Neural progenitor cell (in vitro differentiated cells): ENCODE results near the gene ZSCAN30. TPM values are rescaled to one million over a fixed set of nuclear protein-coding genes. Genes with fewer than 3 reads are reported as not detected.

Source experiments
- DNase-seq: peaks from one replicate; pipeline ENCODE4 v3.0.0-alpha.2; 2016; ENCODE audit warnings: low spot score
- H2AFZ ChIP-seq: fragments of 200-600 bp; sonication (generic); replicated peaks from 2 replicates; pipeline ENCODE4 v1.6.1; 2016; ENCODE audit warnings: antibody characterized with exemption
- H3F3A ChIP-seq: fragments of 200-600 bp; sonication (generic); 2 replicates; pipeline ENCODE4 v1.6.1; 2016; ENCODE audit warnings: antibody characterized with exemption, low read depth
- H3K27ac ChIP-seq: fragments of 200-600 bp; sonication (generic); 2 replicates; pipeline ENCODE4 v1.5.1; 2016; ENCODE audit warnings: mild to moderate bottlenecking
- H3K27me3 ChIP-seq: fragments of 200-600 bp; sonication (generic); 2 replicates; pipeline ENCODE4 v1.6.1; 2016; ENCODE audit warnings: mild to moderate bottlenecking, moderate library complexity
- H3K36me3 ChIP-seq: fragments of 200-600 bp; sonication (generic); 2 replicates; pipeline ENCODE4 v1.5.1; 2016
- H3K4me1 ChIP-seq: fragments of 200-600 bp; sonication (generic); 2 replicates; pipeline ENCODE4 v1.6.1; 2016; ENCODE audit warnings: mixed run types
- H3K4me2 ChIP-seq: fragments of 200-600 bp; sonication (generic); 2 replicates; pipeline ENCODE4 v1.6.1; 2016
- H3K4me3 ChIP-seq: fragments of 200-600 bp; sonication (generic); 2 replicates; pipeline ENCODE4 v1.5.1; 2016
- H3K79me2 ChIP-seq: fragments of 200-600 bp; sonication (generic); 2 replicates; pipeline ENCODE4 v1.6.1; 2016; ENCODE audit warnings: low read depth
- H3K9ac ChIP-seq: fragments of 200-600 bp; sonication (generic); 2 replicates; pipeline ENCODE4 v1.6.1; 2016
- H3K9me3 ChIP-seq: fragments of 200-600 bp; sonication (generic); 2 replicates; pipeline ENCODE4 v1.5.1; 2016; ENCODE audit warnings: low read depth
- H4K20me1 ChIP-seq: fragments of 200-600 bp; sonication (generic); 2 replicates; pipeline ENCODE4 v1.6.1; 2016; ENCODE audit warnings: low read depth
- H3K27ac Mint-ChIP-seq: 3 replicates; pipeline ENCODE4 v1.8.0; 2021; ENCODE audit warnings: mixed read lengths
- H3K27me3 Mint-ChIP-seq: 2 replicates; pipeline ENCODE4 v1.8.0; 2022; ENCODE audit warnings: low read depth, mild to moderate bottlenecking, inconsistent platforms, moderate library complexity, mixed read lengths; ENCODE audit not compliant: insufficient read depth
- H3K36me3 Mint-ChIP-seq: 3 replicates; pipeline ENCODE4 v1.8.0; 2021; ENCODE audit warnings: mixed read lengths
- H3K4me1 Mint-ChIP-seq: 3 replicates; pipeline ENCODE4 v1.8.0; 2021; ENCODE audit warnings: mixed read lengths
- H3K4me3 Mint-ChIP-seq: 3 replicates; pipeline ENCODE4 v1.8.0; 2021; ENCODE audit warnings: mild to moderate bottlenecking, moderate library complexity, mixed read lengths
- H3K9me3 Mint-ChIP-seq: 3 replicates; pipeline ENCODE4 v1.8.0; 2020; ENCODE audit warnings: mixed read lengths
- EZH2 ChIP-seq: fragments of 200-600 bp; sonication (generic); IDR thresholded peaks from 2 replicates; pipeline ENCODE4 v1.6.1; 2017; ENCODE audit warnings: antibody characterized with exemption, mild to moderate bottlenecking, moderate library complexity
- EZH2phosphoT487 ChIP-seq: fragments of 200-600 bp; sonication (generic); IDR thresholded peaks from 2 replicates; pipeline ENCODE4 v1.6.1; 2017; ENCODE audit warnings: antibody characterized with exemption
- total RNA-seq: library from RNA; depleted of rRNA; stranded (reverse); fragments of >200 nt; gene quantifications from 2 replicates; pipeline ENCODE4 v1.2.3, GENCODE V29; 2015; ENCODE audit warnings: low replicate concordance
- TF ChIP-seq, protein P1 (sequence below): fragments of 200-600 bp; sonication (generic); IDR thresholded peaks from 2 replicates; pipeline ENCODE4 v1.5.1; 2017; ENCODE audit warnings: antibody characterized with exemption, mild to moderate bottlenecking

The ZSCAN30 gene
- total RNA-seq, 1 donor from 2014 or later, result 21.7 TPM

DNA sequence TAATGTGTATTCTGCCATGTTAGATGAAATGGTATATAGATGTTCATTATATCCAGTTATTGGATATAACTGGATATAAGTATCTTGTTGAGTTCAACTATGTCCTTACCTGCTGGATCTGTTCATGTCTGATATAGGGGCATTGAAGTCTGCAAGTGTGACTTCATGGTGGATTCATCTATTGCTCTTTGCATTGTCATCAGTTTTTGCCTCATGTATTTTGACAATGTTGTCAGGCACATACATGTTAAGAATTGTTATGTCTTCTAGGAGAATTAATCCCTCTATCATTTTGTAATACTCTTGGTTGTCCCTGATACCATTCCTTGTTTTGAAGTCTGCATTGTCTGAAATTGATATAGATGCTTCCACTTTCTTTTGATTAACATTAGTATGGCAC is 38.8 kb upstream of the ZSCAN30 start:
- DNase-seq, result no peak
- H2AFZ ChIP-seq, result no peak overlapping the region
- H3K9ac ChIP-seq, result no peak overlapping the region
- no peak overlapping the region for H3K4me3 ChIP-seq
- H3K4me2 ChIP-seq, result no peak overlapping the region
- no peaks in the 10 kb centered on the region for H3K9me3 ChIP-seq
- Mint-ChIP-seq H3K27me3 (no peaks in the 10 kb centered on the region), H3K4me3 (no peak overlapping the region), H3K9me3 (peaks cover 3% of the 10 kb centered on the region), H3K4me1 (peaks cover 4% of the 10 kb centered on the region), H3K27ac (no peak overlapping the region), H3K36me3 (peaks cover 20% of the 10 kb centered on the region)
- peaks cover 16% of the 10 kb centered on the region for H3K4me1 ChIP-seq
- H3K27me3 ChIP-seq, result no peaks in the 10 kb centered on the region
- H3K79me2 ChIP-seq, result no peaks in the 10 kb centered on the region
- peaks cover 21% of the 10 kb centered on the region for H3F3A ChIP-seq
- H3K36me3 ChIP-seq, result peaks cover 7% of the 10 kb centered on the region
- TF ChIP-seq EZH2phosphoT487, result no peak
- no peak overlapping the region for H3K27ac ChIP-seq
- no peaks in the 10 kb centered on the region for H4K20me1 ChIP-seq

DNA sequence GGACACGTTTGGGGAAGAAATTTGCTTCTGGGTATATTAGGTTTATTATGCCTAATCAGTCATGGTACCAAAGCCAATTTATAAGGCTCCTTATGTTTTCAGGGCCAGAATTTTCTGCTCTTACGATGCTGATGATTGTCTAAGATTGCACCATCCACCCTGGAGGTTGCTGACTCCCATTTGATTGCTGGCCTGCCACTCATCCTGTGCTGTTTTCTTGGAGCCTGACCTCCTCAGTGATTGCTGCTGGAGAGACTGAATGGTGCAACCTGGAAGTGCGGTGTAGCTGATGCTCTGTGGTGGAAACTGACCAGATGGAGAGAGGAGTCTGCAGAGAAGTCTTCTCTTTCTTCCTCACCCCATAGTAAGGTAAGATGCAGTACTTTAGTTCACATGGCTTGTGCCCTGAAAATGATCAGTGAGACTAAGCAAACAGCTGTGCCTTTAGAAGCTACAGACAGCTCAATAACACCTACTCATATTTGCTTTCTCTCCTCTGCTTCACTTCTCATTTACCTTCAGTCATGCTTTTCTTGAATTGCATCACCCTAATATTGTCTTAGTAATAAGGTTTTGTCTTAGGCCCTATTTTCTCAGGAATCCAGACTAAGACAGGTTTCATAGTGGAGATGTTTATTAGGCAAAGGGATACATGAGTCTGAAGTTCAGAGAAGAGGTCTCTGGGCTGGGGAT is 36.8 kb upstream of the ZSCAN30 start:
- TF ChIP-seq, protein P1, sequence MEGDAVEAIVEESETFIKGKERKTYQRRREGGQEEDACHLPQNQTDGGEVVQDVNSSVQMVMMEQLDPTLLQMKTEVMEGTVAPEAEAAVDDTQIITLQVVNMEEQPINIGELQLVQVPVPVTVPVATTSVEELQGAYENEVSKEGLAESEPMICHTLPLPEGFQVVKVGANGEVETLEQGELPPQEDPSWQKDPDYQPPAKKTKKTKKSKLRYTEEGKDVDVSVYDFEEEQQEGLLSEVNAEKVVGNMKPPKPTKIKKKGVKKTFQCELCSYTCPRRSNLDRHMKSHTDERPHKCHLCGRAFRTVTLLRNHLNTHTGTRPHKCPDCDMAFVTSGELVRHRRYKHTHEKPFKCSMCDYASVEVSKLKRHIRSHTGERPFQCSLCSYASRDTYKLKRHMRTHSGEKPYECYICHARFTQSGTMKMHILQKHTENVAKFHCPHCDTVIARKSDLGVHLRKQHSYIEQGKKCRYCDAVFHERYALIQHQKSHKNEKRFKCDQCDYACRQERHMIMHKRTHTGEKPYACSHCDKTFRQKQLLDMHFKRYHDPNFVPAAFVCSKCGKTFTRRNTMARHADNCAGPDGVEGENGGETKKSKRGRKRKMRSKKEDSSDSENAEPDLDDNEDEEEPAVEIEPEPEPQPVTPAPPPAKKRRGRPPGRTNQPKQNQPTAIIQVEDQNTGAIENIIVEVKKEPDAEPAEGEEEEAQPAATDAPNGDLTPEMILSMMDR, result no peak
- TF ChIP-seq EZH2phosphoT487 (no peak), EZH2 (no peak)
- Mint-ChIP-seq H3K4me1 (peaks cover 4% of the 10 kb centered on the region), H3K36me3 (peaks cover 5% of the 10 kb centered on the region), H3K27me3 (no peaks in the 10 kb centered on the region), H3K4me3 (no peak overlapping the region), H3K9me3 (peaks cover 3% of the 10 kb centered on the region), H3K27ac (no peak overlapping the region)
- Histone ChIP-seq H3K9ac (no peak overlapping the region), H3K4me2 (no peak overlapping the region), H3K27ac (no peak overlapping the region), H3K4me3 (no peak overlapping the region), H3F3A (peaks cover 14% of the 10 kb centered on the region), H3K9me3 (no peaks in the 10 kb centered on the region), H3K4me1 (peaks cover 16% of the 10 kb centered on the region), H4K20me1 (no peaks in the 10 kb centered on the region), H3K36me3 (no peaks in the 10 kb centered on the region), H3K27me3 (no peaks in the 10 kb centered on the region), H2AFZ (peak overlapping the region; percentile 20), H3K79me2 (no peaks in the 10 kb centered on the region)
- no peak for DNase-seq

DNA sequence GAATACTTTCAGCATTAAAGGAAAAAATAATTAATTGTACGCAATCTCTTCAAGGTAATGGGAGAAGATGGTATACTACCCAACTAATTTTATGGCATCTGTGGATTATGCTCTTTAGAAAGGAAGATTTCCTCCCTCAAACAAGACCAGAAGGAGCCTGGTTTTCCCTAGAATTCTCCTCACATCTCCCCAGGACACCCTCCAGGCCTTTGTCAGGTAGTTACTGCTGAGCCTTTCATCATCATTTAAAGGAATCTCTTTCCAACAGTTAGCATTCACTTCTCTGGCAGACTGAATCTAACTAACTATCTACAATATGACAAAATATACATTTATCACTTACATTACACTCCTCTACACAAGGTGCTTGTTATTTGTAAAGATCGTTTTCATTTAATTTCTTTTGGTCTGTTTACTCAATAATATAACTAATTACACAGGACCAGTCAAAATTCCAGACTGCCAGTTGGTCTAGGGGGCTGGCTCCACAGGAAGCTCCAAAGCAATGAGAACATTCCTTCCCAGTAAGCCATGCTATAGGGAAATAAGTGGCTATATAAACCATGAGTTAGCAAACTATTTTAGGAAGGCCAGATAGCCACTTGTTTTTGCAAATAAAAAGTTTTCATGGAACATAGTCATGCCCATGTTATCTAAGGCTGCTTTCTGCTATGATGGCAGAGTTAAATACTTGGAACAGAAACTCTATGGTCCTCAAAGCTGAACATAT is 35.1 kb upstream of the ZSCAN30 start:
- DNase-seq, result peak; percentile 44
- H3F3A ChIP-seq, result peaks cover 12% of the 10 kb centered on the region
- H3K9ac ChIP-seq, result no peak overlapping the region
- peaks cover 16% of the 10 kb centered on the region for H3K4me1 ChIP-seq
- Mint-ChIP-seq H3K36me3 (peaks cover 5% of the 10 kb centered on the region), H3K4me1 (peaks cover 4% of the 10 kb centered on the region), H3K9me3 (peaks cover 3% of the 10 kb centered on the region), H3K27ac (no peak overlapping the region), H3K27me3 (no peaks in the 10 kb centered on the region), H3K4me3 (no peak overlapping the region)
- H3K27ac ChIP-seq, result peak overlapping the region; percentile 44
- no peaks in the 10 kb centered on the region for H3K79me2 ChIP-seq
- H3K4me3 ChIP-seq, result no peak overlapping the region
- H3K27me3 ChIP-seq, result no peaks in the 10 kb centered on the region
- peak overlapping the region; percentile 47 for H3K4me2 ChIP-seq
- H3K36me3 ChIP-seq, result no peaks in the 10 kb centered on the region
- TF ChIP-seq EZH2 (no peak), EZH2phosphoT487 (no peak)
- no peaks in the 10 kb centered on the region for H4K20me1 ChIP-seq
- H2AFZ ChIP-seq, result no peak overlapping the region
- H3K9me3 ChIP-seq, result no peaks in the 10 kb centered on the region

DNA sequence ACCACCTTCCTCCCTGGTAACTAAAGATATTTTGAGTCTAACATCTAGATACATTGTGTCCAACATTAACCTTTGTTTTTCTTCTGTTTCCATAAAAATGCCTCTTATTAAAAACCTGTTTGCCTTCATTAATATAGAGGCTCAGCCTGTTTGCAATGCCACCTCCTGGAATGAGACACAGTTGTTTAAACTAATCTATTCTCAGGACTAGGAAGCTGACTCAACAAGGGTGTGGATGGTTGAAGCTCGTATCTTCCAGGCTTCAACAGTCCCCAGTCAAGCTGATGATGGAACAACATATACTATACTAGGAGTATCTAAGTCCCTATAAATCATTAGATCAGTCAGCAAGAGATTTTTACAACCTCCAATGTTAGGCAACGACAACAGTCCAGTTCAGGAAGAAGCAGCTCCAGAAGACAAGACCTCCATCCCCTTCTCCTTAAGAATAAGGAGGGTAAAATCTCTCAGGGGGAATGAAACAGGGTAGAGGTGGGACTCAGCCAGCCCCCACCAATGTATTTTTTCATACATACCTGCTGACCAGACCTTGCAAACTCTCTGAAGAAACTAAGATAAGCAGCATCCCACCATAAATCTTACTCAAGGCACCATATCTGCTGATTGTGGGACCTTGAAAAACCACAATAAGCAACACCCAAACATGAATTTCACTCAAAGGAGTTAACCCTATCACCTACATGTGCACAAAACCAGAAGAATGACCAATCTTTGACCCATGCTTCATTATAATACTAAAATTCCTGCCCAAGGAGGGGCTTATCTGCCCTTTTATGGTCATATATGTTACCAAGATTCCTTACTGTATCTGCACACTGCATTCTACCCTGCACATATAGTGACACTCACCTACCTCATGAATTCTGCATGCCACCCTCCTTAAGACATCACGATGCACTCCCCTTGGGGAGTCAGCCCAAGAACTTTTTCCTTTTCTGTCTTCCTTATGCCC is 32.7 kb upstream of the ZSCAN30 start:
- peaks cover 3% of the 10 kb centered on the region for H3K36me3 Mint-ChIP-seq
- H3K27ac Mint-ChIP-seq, result no peak overlapping the region
- Histone ChIP-seq H4K20me1 (no peaks in the 10 kb centered on the region), H3K4me3 (no peak overlapping the region), H2AFZ (no peak overlapping the region), H3F3A (peaks cover 12% of the 10 kb centered on the region), H3K27ac (no peak overlapping the region), H3K4me1 (peaks cover 16% of the 10 kb centered on the region), H3K27me3 (no peaks in the 10 kb centered on the region), H3K36me3 (no peaks in the 10 kb centered on the region), H3K9me3 (no peaks in the 10 kb centered on the region), H3K79me2 (no peaks in the 10 kb centered on the region), H3K4me2 (no peak overlapping the region), H3K9ac (no peak overlapping the region)
- H3K27me3 Mint-ChIP-seq, result peaks cover 4% of the 10 kb centered on the region
- peaks cover 3% of the 10 kb centered on the region for H3K9me3 Mint-ChIP-seq
- peaks cover 4% of the 10 kb centered on the region for H3K4me1 Mint-ChIP-seq
- TF ChIP-seq EZH2phosphoT487 (no peak), EZH2 (no peak)
- TF ChIP-seq, protein P1, result no peak
- no peak overlapping the region for H3K4me3 Mint-ChIP-seq
- no peak for DNase-seq
